ENCODE results near the gene RIMBP2.

The RIMBP2 gene

DNA sequence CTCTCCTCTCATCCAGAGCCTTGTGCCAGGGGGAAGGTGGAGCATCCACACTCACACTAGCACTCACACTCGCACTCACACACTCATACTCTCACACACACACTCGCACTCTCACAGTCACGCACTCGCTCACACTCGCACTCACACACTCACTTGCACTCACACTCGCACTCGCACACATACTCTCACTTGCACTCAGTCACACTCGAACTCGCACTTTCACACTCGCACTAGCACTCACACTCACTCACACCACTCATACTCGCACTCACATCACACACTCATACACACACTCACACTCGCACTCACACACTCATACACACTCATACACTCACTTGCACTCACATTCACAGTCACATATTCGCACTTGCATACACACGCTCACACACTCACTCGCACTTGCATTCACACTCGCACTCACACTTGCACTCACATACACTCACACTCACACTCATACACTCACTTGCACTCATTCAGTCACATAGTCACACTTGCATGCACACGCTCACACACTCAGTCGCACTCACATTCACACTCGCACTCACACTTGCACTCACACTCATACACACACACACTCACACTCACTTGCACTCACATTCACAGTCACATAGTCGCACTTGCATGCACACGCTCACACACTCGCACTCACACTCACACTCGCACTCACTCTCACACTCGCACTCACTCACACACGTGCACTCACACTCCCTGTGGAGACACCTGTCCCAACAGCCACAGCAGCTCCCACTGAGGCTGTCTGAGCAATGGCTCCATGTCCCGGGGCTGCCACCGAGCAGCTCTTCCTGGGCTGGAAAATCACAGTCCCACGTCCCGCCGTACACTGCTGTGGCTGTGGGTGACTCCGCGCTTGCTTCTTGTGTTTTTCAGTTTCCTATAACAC is 12.3 kb upstream of the RIMBP2 start:
- H3K9ac ChIP-seq (ENCODE audit: low read length): no peak overlapping the region
- H3K79me2 ChIP-seq (ENCODE audit: insufficient read depth, low read length): no peaks in the 10 kb centered on the region
- no peak overlapping the region for H3K27ac ChIP-seq (ENCODE audit: low read depth, low read length, poor library complexity, severe bottlenecking)
- H4K20me1 ChIP-seq (ENCODE audit: insufficient read depth, low read length): no peaks in the 10 kb centered on the region
- no peak overlapping the region for H2AFZ ChIP-seq (ENCODE audit: low read length)
- no peaks in the 10 kb centered on the region for H3F3A ChIP-seq (ENCODE audit: insufficient read depth, low read length)
- no peaks in the 10 kb centered on the region for H3K9me3 ChIP-seq (ENCODE audit: low read length)
- 0 out of 2 replicates have a peak, but pooled peaks cover 3% of the 10 kb centered on the region for H3K27me3 ChIP-seq (ENCODE audit: insufficient read depth, low read length)
- H3K4me1 ChIP-seq (ENCODE audit: insufficient read depth, low read length, severe bottlenecking): no peaks in the 10 kb centered on the region
- no peak overlapping the region for H3K4me3 ChIP-seq (ENCODE audit: low read depth, low read length, poor library complexity, severe bottlenecking)
- H3K36me3 ChIP-seq (ENCODE audit: insufficient read depth, low read length): no peaks in the 10 kb centered on the region
- no peak overlapping the region for H3K4me2 ChIP-seq (ENCODE audit: low read length)
- no peak for TF ChIP-seq EZH2 (IDR thresholded peaks at IDR 0.05; ENCODE audit: borderline replicate concordance, low read length)
- TF ChIP-seq, protein P1, sequence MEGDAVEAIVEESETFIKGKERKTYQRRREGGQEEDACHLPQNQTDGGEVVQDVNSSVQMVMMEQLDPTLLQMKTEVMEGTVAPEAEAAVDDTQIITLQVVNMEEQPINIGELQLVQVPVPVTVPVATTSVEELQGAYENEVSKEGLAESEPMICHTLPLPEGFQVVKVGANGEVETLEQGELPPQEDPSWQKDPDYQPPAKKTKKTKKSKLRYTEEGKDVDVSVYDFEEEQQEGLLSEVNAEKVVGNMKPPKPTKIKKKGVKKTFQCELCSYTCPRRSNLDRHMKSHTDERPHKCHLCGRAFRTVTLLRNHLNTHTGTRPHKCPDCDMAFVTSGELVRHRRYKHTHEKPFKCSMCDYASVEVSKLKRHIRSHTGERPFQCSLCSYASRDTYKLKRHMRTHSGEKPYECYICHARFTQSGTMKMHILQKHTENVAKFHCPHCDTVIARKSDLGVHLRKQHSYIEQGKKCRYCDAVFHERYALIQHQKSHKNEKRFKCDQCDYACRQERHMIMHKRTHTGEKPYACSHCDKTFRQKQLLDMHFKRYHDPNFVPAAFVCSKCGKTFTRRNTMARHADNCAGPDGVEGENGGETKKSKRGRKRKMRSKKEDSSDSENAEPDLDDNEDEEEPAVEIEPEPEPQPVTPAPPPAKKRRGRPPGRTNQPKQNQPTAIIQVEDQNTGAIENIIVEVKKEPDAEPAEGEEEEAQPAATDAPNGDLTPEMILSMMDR (IDR thresholded peaks at IDR 0.05; ENCODE audit: low read length): no peak
- H3K9me2 ChIP-seq (ENCODE audit: low read depth, low read length): no peaks in the 10 kb centered on the region

DNA sequence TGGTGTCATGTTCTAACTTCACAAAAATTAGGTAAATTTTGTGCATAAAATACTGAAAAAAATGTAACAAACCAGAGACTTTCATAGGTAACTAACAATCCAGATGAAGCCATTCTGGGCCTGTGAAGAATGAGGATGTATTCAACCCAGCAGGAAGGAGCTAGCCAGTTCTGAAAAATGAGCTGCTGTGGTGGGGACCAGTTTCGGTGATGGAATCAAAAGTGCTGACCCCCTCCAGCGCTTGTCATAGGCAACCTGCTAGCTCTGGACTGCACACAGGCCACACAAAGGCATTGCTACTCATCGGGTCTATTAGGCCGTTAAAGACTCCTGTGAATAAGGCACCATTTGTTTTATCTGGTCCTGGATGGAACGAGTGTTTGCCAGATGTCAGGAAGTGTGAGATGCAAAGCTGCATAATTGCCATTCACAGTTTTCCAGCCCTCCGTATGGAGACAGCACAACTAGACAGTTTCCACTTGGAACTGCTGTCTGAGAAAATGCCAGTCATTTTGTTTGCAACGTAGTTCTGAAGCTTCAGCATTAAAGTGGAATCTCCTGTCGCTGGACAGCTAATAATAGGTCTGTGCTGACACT is 3.3 kb upstream of the RIMBP2 start:
- Histone ChIP-seq H3K9ac (ENCODE audit: low read length) (no peak overlapping the region), H3K4me2 (ENCODE audit: low read length) (no peak overlapping the region), H3K36me3 (ENCODE audit: insufficient read depth, low read length) (no peaks in the 10 kb centered on the region), H3F3A (ENCODE audit: insufficient read depth, low read length) (no peaks in the 10 kb centered on the region), H4K20me1 (ENCODE audit: insufficient read depth, low read length) (no peaks in the 10 kb centered on the region), H3K9me3 (ENCODE audit: low read length) (0 out of 2 replicates have a peak, but pooled peaks cover 3% of the 10 kb centered on the region), H3K79me2 (ENCODE audit: insufficient read depth, low read length) (no peaks in the 10 kb centered on the region), H3K27me3 (ENCODE audit: insufficient read depth, low read length) (no peaks in the 10 kb centered on the region), H3K4me3 (ENCODE audit: low read depth, low read length, poor library complexity, severe bottlenecking) (no peak overlapping the region), H3K9me2 (ENCODE audit: low read depth, low read length) (no peaks in the 10 kb centered on the region), H3K4me1 (ENCODE audit: insufficient read depth, low read length, severe bottlenecking) (no peaks in the 10 kb centered on the region), H2AFZ (ENCODE audit: low read length) (no peak overlapping the region), H3K27ac (ENCODE audit: low read depth, low read length, poor library complexity, severe bottlenecking) (no peak overlapping the region)
- no peak for TF ChIP-seq EZH2 (IDR thresholded peaks at IDR 0.05; ENCODE audit: borderline replicate concordance, low read length)
- TF ChIP-seq, protein P1 (IDR thresholded peaks at IDR 0.05; ENCODE audit: low read length): no peak

DNA sequence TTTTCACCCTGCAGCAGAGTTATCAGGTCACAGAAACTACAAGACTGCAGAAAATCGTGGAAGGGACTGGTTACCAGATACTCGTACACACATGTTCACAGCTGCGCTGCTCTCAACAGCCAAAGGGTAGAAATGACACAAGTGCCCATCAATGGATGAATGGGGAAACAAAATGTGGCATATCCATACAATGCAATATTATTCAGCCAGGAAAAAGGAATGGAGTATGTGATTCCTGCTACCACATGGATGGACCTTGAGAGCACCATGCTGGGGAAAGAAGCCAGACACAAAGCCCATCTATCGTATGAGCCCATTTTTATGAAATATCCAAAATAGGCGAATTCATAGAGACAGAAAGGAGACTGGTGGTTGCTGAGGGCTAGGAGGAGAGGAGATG is 1.7 kb upstream of the RIMBP2 start:
- H3K9me2 ChIP-seq (ENCODE audit: low read depth, low read length): no peaks in the 10 kb centered on the region
- no peak overlapping the region for H3K27ac ChIP-seq (ENCODE audit: low read depth, low read length, poor library complexity, severe bottlenecking)
- H3K4me2 ChIP-seq (ENCODE audit: low read length): no peak overlapping the region
- H3K36me3 ChIP-seq (ENCODE audit: insufficient read depth, low read length): no peaks in the 10 kb centered on the region
- no peaks in the 10 kb centered on the region for H3F3A ChIP-seq (ENCODE audit: insufficient read depth, low read length)
- no peak for TF ChIP-seq EZH2 (IDR thresholded peaks at IDR 0.05; ENCODE audit: borderline replicate concordance, low read length)
- TF ChIP-seq, protein P1 (IDR thresholded peaks at IDR 0.05; ENCODE audit: low read length): no peak
- H3K79me2 ChIP-seq (ENCODE audit: insufficient read depth, low read length): no peaks in the 10 kb centered on the region
- 0 out of 2 replicates have a peak, but pooled peaks cover 3% of the 10 kb centered on the region for H3K9me3 ChIP-seq (ENCODE audit: low read length)
- no peak overlapping the region for H3K9ac ChIP-seq (ENCODE audit: low read length)
- no peaks in the 10 kb centered on the region for H3K27me3 ChIP-seq (ENCODE audit: insufficient read depth, low read length)
- no peak overlapping the region for H2AFZ ChIP-seq (ENCODE audit: low read length)
- H3K4me3 ChIP-seq (ENCODE audit: low read depth, low read length, poor library complexity, severe bottlenecking): no peak overlapping the region
- H4K20me1 ChIP-seq (ENCODE audit: insufficient read depth, low read length): no peaks in the 10 kb centered on the region
- no peaks in the 10 kb centered on the region for H3K4me1 ChIP-seq (ENCODE audit: insufficient read depth, low read length, severe bottlenecking)
